GM21825 (cell line): ENCODE results near the gene SFT2D3.

Experiments used
- ATAC-seq: cut with Tn5 transposase; IDR thresholded peaks from one replicate; pipeline ENCODE4 v1.9.1; 2021; ENCODE audit warnings: mild to moderate bottlenecking, moderate library complexity; ENCODE audit not compliant: unreplicated experiment

SFT2D3 gene

DNA sequence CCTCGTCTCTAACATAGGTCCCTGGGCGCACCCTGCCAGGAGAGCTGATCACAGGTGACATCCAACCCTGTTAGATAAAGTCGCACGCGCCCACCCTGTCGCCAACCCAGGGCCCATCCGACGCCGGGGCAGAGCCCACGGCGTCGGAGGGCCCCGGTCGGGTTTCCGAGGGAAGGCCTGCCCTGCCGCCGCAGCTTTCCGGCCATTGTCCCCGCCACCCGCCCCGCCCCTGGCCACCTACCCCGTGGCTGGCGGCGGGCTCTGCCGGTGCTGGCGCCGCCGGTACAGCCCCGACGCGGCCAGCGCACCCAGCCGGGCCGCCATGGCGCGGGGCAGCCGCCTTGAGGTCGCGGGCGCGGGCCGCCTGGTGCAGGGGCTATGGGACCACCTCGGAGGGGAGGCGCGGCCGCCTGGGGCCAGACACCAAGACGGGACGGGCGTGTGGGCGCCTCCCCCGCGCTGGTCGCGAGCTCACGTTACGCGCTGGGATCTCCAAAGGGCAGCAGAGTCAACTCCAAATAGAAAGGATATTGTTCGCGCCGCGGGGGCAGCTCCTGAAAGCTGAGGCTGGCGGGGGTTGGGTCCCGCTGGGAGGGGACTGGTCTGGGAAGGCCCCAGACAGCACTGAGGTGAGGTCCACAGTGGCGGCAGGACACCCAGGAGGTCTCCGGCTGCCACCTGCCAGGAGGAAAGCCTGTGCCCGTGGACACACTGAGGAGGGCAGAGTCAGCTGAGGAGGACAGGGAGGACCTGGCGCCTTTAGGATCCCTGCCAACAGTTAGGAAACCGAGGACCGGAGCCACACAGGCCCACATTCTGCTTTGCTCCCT lies 37.0 kb upstream of the SFT2D3 start:
- ATAC-seq: no peak

DNA sequence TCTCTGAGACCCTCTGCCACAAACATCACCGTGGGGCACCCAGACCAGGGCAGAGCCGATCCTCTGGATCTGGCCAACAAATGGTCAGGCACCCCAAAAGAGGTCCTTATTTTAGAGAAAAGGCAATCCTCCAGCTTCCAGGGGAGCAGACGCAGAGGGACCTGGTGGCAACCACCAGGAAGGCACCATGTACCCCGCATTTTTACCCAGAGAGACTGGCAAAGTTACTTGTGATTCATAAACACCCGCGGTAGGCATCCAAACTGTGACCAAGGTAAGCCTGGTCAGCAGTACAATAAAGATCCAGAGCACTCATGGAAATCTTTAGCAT lies 36.4 kb upstream of the SFT2D3 start:
- no peak for ATAC-seq

DNA sequence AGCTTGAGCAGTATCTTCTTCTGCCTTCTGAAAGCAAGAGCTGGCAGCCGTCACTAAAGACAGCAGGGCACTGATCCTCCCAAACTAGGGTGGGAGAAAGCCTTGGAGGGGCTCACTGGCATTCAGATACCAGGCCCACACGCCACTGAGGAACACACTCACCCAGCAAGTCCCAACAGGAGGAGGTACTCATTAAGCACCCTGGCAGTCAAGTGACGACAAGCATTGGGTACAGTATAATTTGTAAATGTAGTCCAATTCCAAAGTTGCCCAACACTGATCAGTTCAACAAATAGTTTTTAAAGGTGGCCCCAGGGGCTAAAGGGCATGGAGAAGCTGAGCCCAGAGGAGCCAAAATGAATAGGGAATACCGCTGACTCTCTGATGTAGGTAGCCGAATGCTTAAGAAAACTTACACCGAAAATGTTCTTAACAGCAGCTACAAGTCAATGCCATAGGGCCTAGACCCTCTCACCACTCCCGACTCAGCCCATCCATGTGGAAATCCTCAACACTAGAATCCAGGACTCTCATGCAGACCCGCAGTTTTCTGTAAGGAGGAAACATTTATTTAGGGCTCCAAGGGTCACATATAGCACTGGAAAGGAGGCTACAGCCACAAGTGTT lies 35.9 kb upstream of the SFT2D3 start:
- no peak for ATAC-seq

DNA sequence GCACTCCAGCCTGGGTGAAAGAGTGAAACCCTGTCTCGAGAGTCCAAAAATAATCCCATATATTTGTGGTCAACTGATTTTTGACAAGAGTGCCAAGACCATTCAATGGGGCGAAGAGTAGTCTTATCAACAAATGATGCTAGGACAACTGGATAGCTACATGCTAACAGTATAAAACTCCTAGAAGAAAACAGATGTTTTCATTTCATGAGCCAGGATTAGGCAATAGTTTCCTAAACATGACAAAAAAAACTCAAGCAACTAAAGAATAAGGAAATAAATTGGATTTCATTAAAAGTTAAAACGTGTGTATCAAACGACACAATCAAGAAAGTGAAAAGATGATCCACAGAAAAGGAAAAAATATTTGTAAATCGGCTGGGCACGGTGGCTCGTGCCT lies 32.2 kb upstream of the SFT2D3 start:
- ATAC-seq: no peak

DNA sequence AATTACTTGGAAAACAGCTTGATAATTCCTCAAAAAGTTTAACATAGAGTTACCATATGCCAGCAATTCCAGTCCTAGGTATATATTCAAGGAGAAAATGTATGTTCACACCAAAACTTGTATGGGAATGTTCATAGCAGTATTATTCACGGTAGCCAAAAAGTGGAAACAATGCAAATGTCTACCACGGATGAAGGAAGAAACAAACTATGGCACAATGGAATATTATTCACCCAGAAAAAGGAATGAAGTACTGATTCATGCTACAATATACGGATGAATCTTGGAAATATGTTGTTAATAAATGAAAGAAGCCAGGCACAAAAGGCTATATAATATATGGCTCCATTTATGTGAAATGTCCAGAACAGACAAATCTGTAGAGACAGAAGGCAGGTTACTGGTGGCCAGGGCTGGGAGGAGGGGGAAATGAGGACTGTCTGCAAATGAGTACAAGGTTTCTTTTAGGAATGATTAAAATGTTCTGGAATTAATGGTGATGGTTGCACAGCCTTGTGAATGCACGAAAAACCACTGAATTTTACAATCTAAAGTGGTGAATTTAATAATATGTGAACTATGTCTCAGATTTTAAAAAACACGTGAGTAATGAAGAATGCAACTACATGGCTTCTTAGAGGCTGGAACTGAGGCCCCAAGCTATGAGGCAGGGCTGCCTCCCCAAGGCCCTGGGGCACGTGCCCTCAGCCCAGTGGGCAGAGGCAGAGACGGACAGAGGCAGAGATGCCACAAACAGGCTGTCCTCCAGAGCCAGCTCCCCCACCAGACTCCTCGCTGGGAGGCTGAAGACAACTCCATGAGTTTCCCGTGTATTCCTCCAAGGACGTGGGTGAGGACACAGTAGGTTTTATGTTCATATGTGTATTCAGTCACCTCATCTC lies 31.0 kb upstream of the SFT2D3 start:
- no peak for ATAC-seq

DNA sequence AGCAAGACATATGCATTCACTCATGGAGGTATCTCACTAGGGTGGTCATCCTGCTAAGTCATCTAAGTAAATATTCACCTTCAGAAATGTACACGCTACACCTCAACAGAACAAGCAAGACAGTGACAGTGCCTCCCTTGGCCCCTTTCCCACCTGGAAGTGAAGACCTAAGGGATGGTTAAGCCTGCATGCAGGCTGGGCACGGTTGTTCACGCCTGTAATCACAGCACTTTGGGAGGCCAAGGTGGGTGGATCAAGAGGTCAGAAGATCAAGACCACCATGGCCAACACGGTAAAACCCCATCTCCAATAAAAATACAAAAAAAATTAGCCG lies 30.4 kb upstream of the SFT2D3 start:
- ATAC-seq: no peak

DNA sequence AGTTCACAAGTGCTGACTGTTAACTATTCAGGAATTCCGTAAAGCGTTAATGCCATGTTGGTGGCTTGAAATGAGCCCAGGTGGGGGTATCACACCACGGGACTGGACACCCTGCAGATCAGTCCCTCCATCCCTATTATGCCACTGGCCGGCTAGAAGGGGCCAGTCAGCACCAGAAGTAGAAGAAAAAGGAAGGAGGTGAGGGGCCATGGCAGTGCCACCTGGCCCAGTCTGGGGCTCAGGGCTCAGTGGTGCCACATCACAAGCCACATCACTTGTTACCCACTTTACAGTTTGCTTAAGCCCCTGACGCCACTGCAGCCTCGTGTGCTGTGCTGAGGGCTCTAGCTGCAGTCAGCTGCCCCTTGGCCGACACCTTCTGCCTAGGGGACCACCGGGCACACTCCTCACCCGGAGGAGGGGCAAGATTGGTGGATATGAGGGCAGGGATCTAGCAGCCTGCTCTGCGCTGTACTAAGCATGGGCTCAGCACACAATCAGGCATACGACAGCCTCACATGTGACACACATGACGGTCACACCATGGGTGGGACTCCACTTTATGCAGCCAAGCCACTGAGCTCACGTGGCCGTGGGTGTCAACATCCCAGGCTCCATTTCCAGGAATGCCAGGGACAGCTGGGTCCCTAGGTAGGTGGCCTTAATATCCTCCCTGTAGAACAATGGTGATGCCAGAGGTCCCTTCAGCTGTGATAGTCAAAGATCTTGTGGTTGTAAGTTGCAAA lies 29.6 kb upstream of the SFT2D3 start:
- ATAC-seq: no peak

DNA sequence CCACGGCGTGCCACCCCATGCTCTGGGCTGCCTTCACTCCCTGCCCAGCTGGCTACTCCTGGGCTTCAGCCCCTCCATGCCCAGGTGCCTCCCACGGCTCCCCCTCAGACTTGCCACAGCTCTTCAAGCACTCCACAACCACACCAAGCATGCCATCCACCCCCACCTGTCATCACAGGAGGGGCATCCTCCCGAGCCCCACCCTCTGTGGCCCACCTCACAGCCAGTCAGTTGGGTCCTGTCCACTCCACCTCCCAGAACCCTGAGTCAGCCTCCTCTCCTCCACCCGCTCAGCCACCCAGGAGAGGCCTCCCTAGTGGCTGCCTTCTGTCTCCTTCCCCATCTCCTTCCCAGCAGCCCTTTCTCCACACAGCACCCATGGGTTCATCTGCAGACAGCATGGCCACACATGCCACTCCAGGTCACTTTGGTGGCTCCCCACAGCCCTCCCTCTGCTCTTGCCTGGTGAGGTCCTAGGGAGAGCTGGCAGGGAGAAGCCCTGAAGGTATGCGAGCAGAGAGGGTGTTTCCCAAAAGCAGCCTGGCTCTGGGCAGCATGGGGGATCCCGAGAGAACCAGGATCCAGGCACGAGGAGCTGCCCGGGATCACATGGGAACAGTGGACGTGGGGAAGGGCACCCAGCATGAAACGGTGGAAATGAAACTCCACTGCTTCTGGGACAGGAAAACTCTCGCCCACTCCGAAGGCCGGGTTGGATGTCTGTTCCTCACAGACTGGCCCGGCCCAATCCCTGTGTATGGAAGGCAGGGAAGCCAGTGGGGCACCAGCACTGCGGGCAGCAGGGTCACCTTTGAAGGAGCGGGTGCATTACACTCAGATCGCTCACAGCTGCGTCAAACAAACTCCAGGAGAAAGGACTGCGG lies 28.7 kb upstream of the SFT2D3 start:
- no peak for ATAC-seq

DNA sequence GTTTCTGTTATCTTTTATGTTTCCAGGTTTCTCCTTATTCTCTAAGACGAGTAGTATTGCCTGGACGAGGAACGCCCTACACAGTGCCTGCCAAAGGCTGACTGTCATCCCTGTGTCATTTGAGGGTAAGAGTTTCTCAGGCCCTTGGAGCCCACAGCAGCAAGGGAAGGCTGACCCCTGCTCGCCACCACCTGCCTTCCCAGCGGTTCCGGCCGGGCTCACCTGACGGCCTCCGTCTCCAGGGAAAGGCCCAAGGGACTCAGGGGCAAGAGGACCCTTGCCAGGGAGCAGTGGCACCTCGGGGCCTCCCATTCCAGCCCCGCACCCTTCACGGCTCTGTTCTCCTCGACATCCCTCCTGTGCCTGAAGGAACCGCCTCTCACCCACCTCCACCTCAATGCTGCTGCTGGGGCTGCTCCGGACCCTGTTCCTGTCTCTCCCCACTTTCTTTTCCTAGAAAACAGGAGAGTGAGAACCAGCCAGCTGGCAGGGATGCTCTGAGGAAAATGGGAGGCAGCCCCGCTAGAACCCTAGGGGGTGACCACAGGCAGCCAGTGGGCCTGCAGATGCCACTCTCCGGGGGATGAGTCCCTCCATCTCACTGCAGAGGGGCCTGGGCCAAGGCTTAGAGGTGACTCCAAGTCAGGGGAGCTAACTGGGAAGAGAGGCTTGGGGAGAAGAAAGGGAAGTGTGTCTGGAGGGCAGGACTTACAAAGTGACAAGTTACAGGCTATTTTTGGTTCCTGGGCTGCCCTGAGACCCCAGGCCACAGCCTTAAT lies 27.8 kb upstream of the SFT2D3 start:
- ATAC-seq: no peak

DNA sequence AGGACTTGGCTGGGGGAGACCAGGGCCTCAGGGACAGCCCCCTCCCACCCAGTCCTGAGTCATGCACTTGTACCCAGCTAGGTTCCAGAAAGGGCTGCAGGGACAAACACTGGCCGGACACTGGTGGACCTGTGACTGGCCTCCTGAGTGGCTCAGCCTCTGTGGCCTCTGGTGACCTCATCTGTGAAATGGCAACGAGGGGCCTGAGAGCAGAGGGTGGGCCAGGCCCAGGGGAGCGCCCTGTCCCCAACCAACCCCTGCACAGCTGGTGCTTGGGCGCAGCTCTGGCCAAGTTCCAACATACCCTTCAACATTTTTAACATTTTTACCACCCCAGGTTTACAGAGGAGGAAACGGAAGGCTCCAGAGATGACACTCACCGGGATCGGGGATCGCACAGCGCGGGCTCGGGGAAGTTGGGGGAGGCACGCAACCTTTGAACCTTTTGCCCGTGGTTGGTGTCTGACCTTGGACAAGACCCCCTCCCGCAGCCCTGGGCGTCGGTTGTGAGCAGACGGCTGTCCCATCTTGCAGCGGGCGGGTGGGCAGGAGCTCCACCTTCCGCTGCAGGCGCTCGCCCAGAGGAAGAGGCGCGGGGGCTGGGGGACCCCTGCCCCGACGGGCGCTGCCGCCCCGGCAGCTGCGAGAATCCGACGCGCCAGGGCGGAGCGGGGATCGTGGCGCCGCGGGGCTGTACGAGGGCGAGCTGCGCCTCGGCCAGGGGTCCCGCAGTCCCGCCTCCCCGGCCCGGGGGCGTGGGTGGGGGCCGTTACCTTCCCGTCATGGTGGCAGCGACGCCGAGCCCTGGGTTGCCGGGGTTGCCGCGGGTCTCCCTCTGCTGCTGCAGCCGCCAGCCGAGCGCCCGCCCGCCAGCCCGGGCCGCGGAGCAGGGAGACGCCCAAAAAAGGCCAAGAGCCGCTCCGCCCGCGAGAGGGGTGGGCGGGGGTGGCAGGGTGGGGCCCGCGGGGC lies 26.8 kb upstream of the SFT2D3 start:
- ATAC-seq: no peak

DNA sequence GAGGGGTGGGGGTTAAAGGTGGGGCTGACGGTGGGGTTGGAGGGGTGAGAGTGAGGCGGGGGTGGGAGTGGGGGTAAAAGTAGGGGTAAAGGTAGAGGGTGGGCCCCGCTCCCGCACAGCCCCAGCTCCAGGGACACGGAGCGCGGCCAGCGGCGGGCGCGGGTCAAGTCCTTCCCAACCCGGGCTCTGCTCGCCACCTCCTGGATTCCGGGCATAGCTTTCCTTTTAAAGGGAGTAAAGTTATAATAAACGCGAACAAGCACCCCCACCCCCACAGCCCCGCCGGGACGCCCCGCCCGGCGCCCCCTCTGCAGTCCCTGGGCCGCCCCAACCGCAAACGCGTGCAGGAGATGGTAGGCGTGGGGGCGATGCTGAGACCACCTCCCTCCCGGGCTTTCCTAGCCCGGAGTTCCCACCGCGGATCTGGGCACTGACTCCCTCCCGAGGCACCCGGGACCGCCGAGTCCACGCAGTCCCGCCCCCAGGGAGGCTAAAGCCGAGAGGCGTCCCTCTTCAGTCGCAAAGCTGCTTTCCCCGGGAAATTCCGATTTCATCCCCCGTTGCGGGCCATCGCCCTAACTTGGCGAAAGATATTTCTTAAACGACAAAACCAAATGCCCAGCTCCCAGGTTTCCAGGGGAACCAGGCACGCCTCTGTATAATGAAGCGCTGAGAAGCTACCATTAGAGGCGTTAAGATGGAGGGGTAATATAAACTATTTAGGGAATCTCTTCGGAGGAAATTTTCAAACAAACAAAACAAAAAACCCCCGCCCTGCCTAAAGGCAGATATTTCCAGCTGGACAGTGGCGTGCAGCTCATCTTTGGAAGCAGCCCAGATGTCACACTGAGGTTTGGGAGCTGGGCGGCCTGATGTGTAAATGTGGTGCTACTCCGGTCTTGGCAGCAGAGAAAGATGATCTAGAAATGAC lies 25.7 kb upstream of the SFT2D3 start, which contains the start of gene LIMS2:
TSS of gene LIMS2 (minus strand) at position 200 of the 931 bp plus-strand sequence. CDS start 506 bp downstream, outside the sequence.
- no peak for ATAC-seq

DNA sequence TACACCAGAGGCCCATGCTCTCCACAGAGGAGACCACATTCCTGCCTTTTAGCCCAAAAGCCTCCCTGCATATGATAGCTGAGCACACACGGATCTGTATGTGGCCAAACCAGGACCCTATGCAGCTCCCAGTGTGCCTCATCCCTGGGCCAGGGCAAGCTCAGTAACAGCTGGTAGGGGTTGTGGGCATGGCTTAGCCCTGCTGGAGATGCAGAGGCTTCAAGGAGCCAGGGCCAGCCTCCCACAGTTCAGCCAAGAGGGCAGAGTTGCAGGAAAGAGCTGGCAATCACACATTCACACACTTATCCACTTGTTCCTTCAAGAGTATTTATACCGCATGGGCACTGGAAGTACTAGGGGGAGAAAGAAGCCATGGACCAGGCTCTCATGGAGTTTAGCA lies 24.4 kb upstream of the SFT2D3 start:
- no peak for ATAC-seq

DNA sequence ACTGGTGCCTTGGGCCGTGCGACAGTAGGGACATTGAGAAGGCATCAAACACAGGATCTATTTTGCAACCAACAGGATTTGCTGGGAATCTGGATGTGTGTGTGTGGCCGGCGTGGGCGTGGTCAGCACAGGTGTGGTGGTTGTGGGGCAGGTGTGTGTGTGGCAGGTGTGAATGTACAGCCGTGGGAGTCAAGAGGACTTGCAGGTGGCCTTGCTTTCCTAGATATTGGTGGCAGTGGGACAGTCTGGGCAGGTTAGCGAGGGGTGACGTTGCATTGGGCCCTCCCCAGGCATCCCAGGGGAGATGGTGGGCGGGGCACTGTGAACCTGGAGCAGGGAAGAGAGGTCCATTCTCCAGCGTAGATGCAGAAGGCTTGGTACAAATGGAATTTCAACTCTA lies 22.8 kb upstream of the SFT2D3 start:
- no peak for ATAC-seq

DNA sequence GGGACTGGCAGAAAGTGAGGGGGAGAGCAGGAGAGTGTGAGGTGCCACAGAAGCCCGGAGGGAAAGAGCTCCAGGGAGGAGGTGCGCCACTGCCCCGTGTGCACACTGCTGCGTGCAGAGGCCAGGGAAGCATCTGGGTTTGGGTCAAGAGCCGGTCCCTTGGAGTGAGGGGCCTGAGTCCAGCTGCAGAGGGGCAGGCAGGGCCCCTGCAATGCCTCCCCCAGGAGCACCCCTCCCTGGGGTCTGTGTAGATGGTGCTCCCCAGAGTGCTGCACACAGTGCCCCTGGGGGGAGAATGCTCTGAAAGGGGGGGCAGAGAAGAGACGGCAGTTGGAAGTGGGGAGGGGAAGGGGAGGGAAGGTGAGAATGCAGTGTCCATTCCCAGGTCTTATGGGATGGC lies 22.3 kb upstream of the SFT2D3 start:
- ATAC-seq: no peak

DNA sequence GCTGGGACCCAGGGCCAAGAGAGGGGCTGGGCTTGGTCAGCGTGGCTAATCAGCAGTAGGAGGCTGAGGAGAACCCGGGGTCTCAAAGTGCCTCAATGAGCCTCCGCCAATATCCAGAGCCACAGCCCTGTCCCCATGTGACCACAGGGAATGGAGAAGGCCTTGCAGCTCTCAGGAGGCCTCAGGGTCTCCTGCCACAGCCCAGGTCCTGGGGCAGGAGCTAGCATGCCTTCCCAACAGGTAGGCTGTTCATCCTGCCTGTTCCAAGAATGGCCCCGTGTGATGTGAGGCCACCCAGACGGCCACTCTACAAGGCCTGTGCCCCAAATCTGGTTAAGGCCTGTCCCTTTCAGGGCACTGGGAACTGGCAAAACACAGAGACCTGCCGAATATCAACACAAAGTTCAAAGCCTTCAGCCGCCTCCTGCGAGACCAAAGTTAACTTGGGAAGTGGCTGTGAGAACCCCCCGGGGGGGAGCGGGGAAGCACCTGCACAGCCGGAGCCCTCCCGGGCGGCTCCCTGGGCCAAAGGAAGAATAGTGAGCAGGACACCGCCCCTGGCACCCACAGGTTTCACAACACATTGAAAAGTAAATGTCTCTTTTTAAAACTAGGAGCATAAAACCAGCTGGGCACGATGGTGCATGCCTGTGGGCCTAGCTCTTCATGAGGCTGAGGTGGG lies 21.5 kb upstream of the SFT2D3 start:
- ATAC-seq: no peak

DNA sequence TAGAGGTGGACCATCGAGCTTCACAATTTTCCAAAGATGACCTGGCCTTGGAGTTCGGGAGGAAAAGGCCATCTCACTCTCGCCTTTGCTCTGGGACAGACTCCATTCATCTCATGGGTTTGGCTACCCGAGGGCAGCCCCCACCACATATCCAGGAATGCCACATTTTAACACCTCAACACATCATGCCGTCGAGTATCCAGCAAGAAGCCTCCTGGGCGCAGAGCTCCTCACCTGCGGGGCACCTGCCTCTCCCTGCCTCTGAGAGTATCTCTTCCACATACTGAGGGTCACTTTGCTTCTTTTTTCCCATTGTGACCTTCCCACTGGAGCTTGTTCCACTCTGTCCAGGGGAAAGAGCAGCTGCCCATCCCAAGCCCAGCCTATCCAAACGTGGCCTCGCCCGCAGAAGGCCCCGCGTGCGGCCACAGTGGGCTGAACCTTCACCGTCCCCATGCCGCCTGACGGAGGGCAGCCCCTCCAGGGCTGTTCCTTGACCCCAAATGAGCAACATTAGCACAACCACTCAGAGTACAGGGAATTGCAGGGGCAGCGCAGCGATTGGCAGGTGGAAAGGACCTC lies 20.5 kb upstream of the SFT2D3 start:
- no peak for ATAC-seq
